ENCODE data around the gene MEGF8. TPM values are rescaled to one million over a fixed set of nuclear protein-coding genes. Genes with fewer than 3 reads are reported as not detected.
A peak's percentile ranks its signal among the peaks of the same experiment; 100 is the strongest.

The MEGF8 gene
- total RNA-seq, 1 donor from 2014 or later, result 49.5 TPM

GRCh38 chr19:42396381-42397262 lies 71.2 kb downstream of the MEGF8 start:
- H3K27ac Mint-ChIP-seq (ENCODE audit: unreplicated experiment), result peak overlapping the region; percentile 97
- H3K27me3 Mint-ChIP-seq (ENCODE audit: low read depth), result peaks cover 7% of the 10 kb centered on the region
- peak overlapping the region; percentile 85 for H3K4me3 Mint-ChIP-seq (ENCODE audit: unreplicated experiment)
- H3K9me3 Mint-ChIP-seq (ENCODE audit: low read depth), result no peaks in the 10 kb centered on the region
- peaks cover 25% of the 10 kb centered on the region for H3K4me1 Mint-ChIP-seq (ENCODE audit: low read depth)
- H3K36me3 Mint-ChIP-seq (ENCODE audit: low read depth), result no peaks in the 10 kb centered on the region
- TF ChIP-seq CTCF (IDR thresholded peaks at IDR 0.05), result no peak
- peak; percentile 100 for DNase-seq (ENCODE audit: low spot score)

GRCh38 chr19:42397263-42398166 lies 72.1 kb downstream of the MEGF8 start:
- Mint-ChIP-seq H3K9me3 (ENCODE audit: low read depth) (no peaks in the 10 kb centered on the region), H3K36me3 (ENCODE audit: low read depth) (no peaks in the 10 kb centered on the region), H3K4me3 (ENCODE audit: unreplicated experiment) (peak overlapping the region; percentile 85), H3K4me1 (ENCODE audit: low read depth) (peaks cover 25% of the 10 kb centered on the region), H3K27me3 (ENCODE audit: low read depth) (peaks cover 2% of the 10 kb centered on the region), H3K27ac (ENCODE audit: unreplicated experiment) (peak overlapping the region; percentile 97)
- DNase-seq (ENCODE audit: low spot score), result no peak
- TF ChIP-seq CTCF (IDR thresholded peaks at IDR 0.05), result peak; percentile 12

- Mint-ChIP-seq H3K36me3 (ENCODE audit: low read depth) (no peaks in the 10 kb centered on the region), H3K4me1 (ENCODE audit: low read depth) (peaks cover 25% of the 10 kb centered on the region), H3K4me3 (ENCODE audit: unreplicated experiment) (no peak overlapping the region), H3K27me3 (ENCODE audit: low read depth) (no peaks in the 10 kb centered on the region), H3K9me3 (ENCODE audit: low read depth) (no peaks in the 10 kb centered on the region), H3K27ac (ENCODE audit: unreplicated experiment) (no peak overlapping the region)
- no peak for DNase-seq (ENCODE audit: low spot score)
- TF ChIP-seq CTCF (IDR thresholded peaks at IDR 0.05), result no peak
Observed at GRCh38 chr19:42400404-42400803, 75.0 kb downstream of the MEGF8 start.

GRCh38 chr19:42401365-42402303 lies 76.2 kb downstream of the MEGF8 start:
- H3K9me3 Mint-ChIP-seq (ENCODE audit: low read depth), result no peaks in the 10 kb centered on the region
- peak; percentile 99 for TF ChIP-seq CTCF (IDR thresholded peaks at IDR 0.05)
- peaks cover 18% of the 10 kb centered on the region for H3K4me1 Mint-ChIP-seq (ENCODE audit: low read depth)
- DNase-seq (ENCODE audit: low spot score), result no peak
- no peaks in the 10 kb centered on the region for H3K36me3 Mint-ChIP-seq (ENCODE audit: low read depth)
- peak overlapping the region; percentile 39 for H3K27ac Mint-ChIP-seq (ENCODE audit: unreplicated experiment)
- peak overlapping the region; percentile 76 for H3K4me3 Mint-ChIP-seq (ENCODE audit: unreplicated experiment)
- H3K27me3 Mint-ChIP-seq (ENCODE audit: low read depth), result no peaks in the 10 kb centered on the region

All from chondrocyte (in vitro differentiated cells).